ENCODE results near the gene CDC6.

Gene CDC6

GRCh38 chr17:40307001-40307730 lies 19.5 kb downstream of the CDC6 start (continued):
- TF ChIP-seq ZNF18 (tag by site-specific recombination; IDR thresholded peaks at IDR 0.05) (0 out of 2 replicates have a peak, but pooled peaks have one; percentile 16), ZSCAN4 (tag by site-specific recombination; IDR thresholded peaks at IDR 0.05) (no peak), ZNF610 (tag by site-specific recombination; IDR thresholded peaks at IDR 0.05; ENCODE audit: borderline replicate concordance) (peak; percentile 31; the same call in 1 of the 2 replicates), ZBTB49 (tag by site-specific recombination; IDR thresholded peaks at IDR 0.05; ENCODE audit: low read depth) (no peak), YY2 (tag by site-specific recombination; IDR thresholded peaks at IDR 0.05) (no peak), TCF7L2 (IDR thresholded peaks at IDR 0.05; ENCODE audit: borderline replicate concordance, low read depth, low read length) (peak; percentile 53; the same call in 1 of the 2 replicates), GLIS2 (tag by site-specific recombination; IDR thresholded peaks at IDR 0.05) (peak; percentile 76), FEZF1 (tag by site-specific recombination; IDR thresholded peaks at IDR 0.05) (peak; percentile 54; the same call in 1 of the 2 replicates), ZNF202 (tag by site-specific recombination; IDR thresholded peaks at IDR 0.05; ENCODE audit: borderline replicate concordance) (no peak), ZFHX2 (tag by site-specific recombination; conservative IDR thresholded peaks at IDR 0.05) (peak; percentile 94), ZNF48 (tag by site-specific recombination; IDR thresholded peaks at IDR 0.05) (no peak), MEIS1 (CRISPR knock-in tag; IDR thresholded peaks at IDR 0.05; ENCODE audit: borderline replicate concordance) (no peak), GFI1B (tag by site-specific recombination; IDR thresholded peaks at IDR 0.05) (0 out of 2 replicates have a peak, but pooled peaks have one; percentile 4), YY1 (tag by site-specific recombination; IDR thresholded peaks at IDR 0.05) (no peak), WT1 (tag by site-specific recombination; IDR thresholded peaks at IDR 0.05) (peak; percentile 78), ZNF335 (tag by site-specific recombination; conservative IDR thresholded peaks at IDR 0.05) (peak; percentile 89), ZNF366 (tag by site-specific recombination; conservative IDR thresholded peaks at IDR 0.05) (no peak), ZBTB20 (tag by site-specific recombination; IDR thresholded peaks at IDR 0.05) (peak; percentile 52; the same call in 1 of the 2 replicates), ZNF76 (tag by site-specific recombination; IDR thresholded peaks at IDR 0.05; ENCODE audit: borderline replicate concordance, low read depth) (peak; percentile 41; the same call in 1 of the 2 replicates), ZNF561 (tag by site-specific recombination; IDR thresholded peaks at IDR 0.05; ENCODE audit: borderline replicate concordance) (0 out of 2 replicates have a peak, but pooled peaks have one; percentile 22), MZF1 (tag by site-specific recombination; IDR thresholded peaks at IDR 0.05; ENCODE audit: borderline replicate concordance) (no peak; the same call in 1 of the 2 replicates), PATZ1 (tag by site-specific recombination; IDR thresholded peaks at IDR 0.05) (peak; percentile 87), MYNN (tag by site-specific recombination; IDR thresholded peaks at IDR 0.05; ENCODE audit: borderline replicate concordance) (no peak), GLIS1 (tag by site-specific recombination; IDR thresholded peaks at IDR 0.05) (peak; percentile 98), ZBTB8A (tag by site-specific recombination; IDR thresholded peaks at IDR 0.05) (peak; percentile 70), ZNF560 (tag by site-specific recombination; IDR thresholded peaks at IDR 0.05; ENCODE audit: borderline replicate concordance) (no peak), ZSCAN30 (tag by site-specific recombination; IDR thresholded peaks at IDR 0.05) (0 out of 2 replicates have a peak, but pooled peaks have one; percentile 40), KLF10 (tag by site-specific recombination; IDR thresholded peaks at IDR 0.05) (no peak), ZNF629 (tag by site-specific recombination; IDR thresholded peaks at IDR 0.05) (peak; percentile 46), PRDM1 (tag by site-specific recombination; IDR thresholded peaks at IDR 0.05) (peak; percentile 80), BCL11B (tag by site-specific recombination; IDR thresholded peaks at IDR 0.05; ENCODE audit: low read depth) (0 out of 2 replicates have a peak, but pooled peaks have one; percentile 68), EGR2 (tag by site-specific recombination; IDR thresholded peaks at IDR 0.05; ENCODE audit: low read depth) (peak; percentile 94), ZBTB48 (tag by site-specific recombination; IDR thresholded peaks at IDR 0.05) (peak; percentile 86)

All from HEK293 (cell line).